ENCODE data around the gene PPP2R5C.

The PPP2R5C gene

DNA sequence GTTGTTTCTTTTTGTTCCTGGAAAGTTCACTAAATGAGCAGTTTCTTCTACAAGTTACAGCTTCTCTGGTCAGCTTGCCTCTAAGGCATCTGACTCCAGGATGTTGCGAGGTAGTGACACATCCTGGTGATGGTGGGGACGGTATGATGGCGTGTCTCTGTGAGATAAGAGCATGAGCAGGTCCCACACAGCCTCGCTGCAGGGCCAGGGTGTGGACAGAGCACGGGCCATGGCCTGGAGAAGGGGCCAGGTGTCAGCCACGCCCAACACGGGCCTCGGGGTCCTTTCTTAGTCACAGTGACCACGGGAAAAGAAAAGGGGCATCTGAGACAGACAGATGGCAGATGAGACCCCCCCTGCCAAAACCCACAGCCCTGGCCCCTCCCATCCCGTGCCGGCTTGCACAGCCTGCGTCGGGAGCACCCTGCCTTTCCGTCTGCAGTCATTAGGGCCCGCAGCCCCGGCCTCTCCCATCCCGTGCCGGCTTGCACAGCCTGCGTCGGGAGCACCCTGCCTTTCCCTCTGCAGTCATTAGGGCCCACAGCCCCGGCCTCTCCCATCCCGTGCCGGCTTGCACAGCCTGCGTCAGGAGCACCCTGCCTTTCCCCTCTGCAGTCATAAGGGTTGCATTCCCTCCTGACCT lies 123.5 kb downstream of the PPP2R5C start:
- no peak for DNase-seq (ENCODE audit: low read depth, low spot score)

DNA sequence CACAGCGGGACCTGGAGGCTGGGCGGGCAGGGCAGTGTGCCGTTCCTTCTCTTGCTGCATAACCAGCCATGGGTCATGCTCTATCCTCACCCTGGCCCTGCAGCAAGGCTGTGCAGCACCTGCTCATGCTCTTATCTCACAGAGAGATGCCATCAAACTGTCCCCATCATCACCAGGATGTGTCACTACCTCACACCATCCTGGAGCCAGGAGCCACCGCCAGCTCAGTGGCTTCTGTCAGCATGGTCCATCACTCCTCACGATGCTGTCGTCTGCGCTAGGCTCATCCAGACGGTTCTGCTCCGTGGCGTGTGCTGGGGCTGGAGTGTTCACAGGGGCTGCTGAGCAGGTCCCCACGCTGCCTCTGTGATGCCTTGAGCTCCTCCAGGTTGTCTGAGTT lies 125.7 kb downstream of the PPP2R5C start:
- no peak for DNase-seq (ENCODE audit: low read depth, low spot score)

DNA sequence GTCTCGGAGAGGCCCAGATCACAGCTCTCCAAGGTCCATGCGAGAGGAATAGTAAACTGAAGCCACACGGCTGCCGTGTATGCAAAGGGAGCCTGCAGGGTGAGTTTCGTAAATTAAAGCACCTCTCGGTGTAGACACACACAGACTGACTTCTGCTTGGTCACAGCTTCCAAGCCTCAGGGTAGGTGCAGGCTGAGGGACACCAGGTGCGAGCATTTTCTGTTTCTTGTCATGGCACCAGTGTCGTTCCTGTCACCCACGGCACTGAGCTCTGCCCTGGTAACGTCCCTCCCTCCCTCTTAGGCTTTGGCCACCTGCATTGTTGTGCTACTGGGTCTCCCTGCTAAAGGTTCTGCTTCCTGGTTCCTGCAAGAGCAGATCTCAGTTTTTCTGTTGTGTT lies 126.7 kb downstream of the PPP2R5C start:
- DNase-seq (ENCODE audit: low read depth, low spot score): no peak

DNA sequence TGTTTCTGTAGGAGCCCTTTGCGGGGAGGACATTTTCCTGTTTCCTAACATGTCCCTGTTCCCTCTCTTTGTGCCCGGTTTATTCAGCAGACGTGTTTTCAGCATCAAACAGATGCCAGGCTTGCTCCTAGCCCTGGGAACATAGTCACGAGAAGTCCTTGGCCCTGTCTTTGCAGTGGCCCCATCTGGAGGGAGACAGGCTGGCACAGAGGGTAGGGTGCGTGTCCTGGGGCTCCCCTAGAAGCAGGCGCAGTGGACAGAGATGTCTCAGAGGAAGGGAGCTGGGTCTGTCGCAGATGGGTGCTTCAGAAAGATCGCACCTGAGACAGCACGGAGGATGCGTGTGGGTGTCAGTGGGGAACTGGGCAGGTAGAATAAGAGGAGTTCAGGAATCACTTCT lies 127.9 kb downstream of the PPP2R5C start:
- no peak for DNase-seq (ENCODE audit: low read depth, low spot score)

DNA sequence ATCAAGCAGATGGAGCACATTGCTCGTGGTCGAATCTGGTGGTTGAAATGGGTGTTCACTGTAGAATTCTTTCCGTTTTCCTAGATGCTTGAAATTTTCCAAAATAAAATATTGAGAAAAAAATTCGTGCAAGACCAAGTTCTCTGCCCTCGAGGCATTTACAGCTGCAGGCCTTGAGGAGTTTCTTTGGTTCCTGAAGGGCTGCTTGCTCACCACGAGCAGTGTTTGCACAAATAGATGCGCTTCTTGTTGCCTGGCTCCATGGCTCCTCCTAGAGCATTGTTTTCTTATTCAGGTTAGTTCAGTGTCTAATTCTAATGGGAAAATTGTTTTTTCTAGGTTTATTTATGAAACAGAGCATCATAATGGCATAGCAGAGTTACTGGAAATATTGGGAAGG lies 128.4 kb downstream of the PPP2R5C start:
- no peak for DNase-seq (ENCODE audit: low read depth, low spot score)

DNA sequence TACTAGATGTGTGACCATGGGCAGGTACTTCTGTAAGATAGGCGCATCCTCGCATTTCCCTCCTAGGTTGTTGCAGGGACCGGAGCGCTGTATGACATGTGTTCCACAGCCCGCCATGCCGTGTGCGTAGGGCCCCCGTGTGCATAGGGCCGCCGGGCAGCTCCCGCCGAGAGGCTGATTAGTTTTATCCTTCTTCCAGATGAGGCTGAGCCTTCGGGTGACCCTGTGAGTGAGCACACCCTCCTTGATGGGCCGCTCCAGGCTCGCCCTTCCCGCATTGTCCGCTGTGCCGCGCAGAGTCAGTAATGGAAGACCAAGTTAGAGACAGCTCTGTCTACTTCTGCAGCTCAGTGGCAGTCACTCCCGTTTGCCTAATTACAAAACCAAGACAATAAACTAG lies 130.0 kb downstream of the PPP2R5C start:
- DNase-seq (ENCODE audit: low read depth, low spot score): no peak

DNA sequence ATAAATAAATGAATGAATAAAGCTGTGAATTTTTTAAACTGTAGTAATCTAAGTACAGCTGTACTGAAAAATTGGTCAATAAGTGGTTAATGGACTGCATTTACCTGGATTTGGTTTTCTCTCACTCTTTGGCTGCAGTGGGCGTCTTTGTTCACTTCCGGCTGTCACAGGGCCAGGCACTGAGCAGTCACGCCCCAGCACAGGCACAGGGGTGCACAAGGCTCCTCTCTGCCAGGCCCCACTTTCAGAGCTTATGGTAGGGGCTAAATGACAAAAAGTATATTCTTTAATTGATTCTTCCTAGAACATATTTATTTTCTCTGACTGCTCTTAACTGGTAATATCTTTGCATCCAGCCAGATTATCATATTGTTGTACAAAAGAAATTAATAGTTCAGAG lies 132.2 kb downstream of the PPP2R5C start:
- DNase-seq (ENCODE audit: low read depth, low spot score): no peak

DNA sequence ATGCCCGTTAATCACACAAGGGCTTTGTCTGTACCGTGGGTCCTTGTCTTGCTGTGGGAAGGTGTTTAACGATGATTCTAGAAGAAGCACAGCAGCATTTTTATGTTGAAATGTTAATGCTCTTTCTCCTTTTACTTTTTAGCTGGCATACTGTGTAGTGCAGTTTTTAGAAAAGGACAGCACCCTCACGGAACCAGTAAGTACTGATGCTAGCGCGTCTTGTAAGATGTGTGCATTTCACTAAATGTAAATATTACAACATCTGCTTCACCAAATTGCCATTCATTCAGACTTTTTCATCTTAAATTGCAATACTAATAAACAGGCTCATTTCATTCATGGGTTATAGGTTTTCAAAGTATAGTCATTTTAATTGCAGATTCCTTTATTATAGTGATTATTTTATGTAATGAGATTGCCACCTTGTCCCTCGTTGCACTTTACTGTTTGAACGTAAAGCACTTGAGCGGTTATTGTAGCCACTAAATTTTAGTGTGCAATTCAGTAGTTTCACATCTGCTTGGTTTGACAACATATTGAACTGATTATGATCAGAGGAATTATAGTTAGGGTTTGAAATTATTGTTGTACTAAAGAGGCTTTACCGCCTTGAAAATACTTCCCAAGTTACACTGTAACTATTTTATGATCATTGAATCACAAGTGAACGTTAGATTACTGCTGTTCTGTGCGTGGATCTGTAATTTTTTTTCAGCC lies 133.0 kb downstream of the PPP2R5C start:
- no peak for DNase-seq (ENCODE audit: low read depth, low spot score)

DNA sequence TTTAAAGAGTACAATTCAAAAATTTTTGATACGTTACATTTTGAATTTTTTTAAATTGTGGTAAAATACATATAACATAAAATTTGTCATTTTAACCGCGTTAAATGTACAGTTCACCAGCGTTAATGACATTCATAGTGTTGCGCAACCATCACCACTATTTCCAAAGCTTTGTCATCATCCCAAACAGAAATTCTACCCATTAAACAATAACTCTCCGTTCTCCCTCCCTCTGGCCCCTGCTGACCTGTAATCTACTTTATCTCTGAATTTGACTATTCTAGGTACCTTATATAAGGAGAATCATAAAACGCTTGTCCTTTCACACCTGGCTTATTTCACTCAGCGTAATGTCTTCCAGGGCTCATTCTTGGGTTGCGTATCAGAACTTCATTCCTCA lies 133.7 kb downstream of the PPP2R5C start:
- no peak for DNase-seq (ENCODE audit: low read depth, low spot score)

DNA sequence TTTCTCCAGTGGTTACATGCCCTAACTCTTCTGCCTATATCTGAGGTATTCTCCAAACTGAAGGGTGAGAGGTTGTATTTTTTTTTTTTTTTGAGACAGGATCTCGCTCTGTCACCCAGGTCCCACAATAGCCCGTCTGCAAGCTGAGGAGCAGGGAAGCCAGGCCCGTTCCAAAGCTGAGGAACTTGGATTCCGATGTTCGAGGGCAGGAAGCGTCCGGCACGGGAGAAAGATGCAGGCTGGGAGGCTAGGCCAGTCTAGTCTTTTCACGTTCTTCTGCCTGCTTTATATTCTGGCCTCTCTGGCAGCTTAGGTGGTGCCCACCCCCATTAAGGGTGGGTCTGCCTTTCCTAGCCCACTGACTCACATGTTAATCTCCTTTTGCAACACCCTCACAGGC lies 135.8 kb downstream of the PPP2R5C start:
- DNase-seq (ENCODE audit: low read depth, low spot score): no peak

DNA sequence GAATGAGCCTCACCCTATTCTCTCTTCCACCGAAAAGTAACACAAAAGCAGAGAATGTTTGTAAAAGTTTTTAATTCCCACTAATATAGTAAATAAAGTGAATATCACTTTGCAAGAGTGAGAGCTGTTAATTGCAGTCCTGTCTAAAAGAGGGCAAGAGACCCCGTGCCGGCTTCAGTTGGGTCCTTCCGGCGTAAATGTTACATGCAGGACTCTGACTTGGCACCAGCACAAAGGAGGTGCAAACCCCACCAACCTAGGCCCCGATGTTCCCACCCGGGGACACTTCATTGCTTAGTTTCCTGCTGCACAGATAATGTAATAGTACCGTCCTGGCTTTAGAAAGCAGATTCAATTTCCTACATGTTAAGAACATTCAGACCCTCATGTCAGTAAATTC lies 136.9 kb downstream of the PPP2R5C start:
- no peak for DNase-seq (ENCODE audit: low read depth, low spot score)

DNA sequence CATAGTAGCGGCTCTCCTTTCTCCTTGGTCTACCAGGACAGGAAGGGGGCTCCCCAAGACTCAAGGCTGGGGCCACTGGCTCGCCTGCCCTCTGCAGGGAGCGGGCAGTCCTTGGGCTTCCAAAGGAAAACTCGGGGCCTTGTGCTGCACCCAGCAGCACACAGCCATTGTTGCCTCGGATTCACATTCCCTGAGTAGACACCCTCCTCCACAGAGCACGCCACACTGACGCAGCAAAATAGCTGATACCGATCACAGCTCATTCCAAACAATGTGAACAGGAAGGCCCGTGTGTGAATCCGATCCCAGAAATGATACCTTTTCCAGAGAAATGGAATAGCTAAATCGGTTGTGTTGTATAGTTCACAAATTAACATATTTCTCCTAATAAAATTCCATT lies 137.8 kb downstream of the PPP2R5C start:
- DNase-seq (ENCODE audit: low read depth, low spot score): no peak

DNA sequence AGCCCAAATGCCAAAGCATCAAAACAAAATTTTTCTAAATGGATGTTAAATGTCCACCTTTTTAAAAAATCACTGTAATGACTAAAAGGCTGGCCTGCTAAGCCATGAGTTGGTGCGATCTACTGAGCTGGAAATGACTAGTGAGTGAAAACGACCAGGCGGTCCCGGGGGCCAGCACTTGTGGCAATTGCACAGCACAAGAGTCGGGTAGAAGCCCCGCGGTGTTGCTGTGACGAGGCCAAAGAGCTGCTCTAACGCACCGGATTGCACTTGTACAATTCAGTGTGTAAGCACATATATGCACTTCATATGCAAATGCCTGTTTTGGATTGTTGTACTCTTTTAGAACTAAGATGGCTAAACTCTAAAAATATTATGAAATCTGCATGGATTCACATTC lies 138.7 kb downstream of the PPP2R5C start:
- DNase-seq (ENCODE audit: low read depth, low spot score): no peak

DNA sequence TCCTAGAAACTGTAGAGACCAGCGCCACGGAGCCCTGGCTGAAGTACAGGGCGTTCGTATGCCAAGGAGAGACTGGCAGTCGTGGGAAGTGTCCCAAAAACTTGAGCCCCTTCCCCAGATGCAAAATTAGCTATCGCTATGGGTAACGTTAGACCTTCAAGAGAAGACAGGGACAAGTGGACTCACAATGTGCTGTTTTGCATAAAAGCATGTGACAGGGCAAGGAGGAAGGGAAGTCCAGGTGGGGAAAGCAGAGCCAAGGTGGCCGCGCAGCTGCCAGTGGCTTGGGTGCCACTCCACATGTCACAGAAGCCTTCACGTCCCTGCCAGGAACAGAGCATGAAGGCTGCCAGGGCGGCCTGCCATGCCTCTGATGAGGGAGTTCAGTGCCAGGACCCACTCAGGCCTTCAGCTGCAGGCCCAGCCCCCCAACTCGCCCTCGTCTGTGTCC lies 141.6 kb downstream of the PPP2R5C start:
- DNase-seq (ENCODE audit: low read depth, low spot score): no peak

DNA sequence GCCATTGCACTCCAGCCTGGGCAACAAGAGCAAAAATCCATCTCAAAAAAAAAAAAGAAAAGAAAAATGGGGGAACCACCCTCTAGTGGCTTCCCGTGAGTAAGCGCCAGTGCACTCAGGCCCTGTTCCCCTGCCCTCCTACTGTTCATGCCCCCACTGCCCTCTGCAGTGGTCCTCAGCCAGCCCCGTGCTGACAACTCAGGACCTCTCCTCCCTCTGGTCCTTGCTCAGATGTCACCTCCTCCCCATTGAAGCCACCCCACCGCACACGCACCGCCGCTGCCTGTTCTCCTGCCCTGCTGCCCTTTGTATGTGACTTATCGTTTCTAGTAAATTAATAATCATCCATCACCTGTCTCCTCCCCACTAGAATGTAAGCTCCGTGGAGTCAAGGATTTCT lies 144.1 kb downstream of the PPP2R5C start:
- no peak for DNase-seq (ENCODE audit: low read depth, low spot score)

DNA sequence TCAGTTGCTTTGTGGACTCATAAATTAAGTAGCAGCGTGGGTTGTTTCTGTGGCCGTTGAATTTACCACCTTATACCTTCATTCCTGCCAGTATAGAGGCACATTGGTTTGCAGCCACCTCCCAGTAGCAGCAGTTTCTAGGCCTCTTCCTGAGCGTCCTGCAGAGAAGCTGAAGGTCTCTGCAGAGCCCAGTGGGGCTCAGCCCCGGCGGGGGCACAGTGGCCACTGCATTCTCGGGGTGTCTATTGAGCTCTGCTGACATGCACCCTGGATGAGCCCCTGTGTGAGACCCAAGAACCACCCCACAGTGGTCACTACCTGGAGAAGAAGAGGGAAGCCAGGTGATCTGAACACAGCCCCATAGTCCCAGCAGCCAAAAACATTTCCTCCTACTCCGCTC lies 145.1 kb downstream of the PPP2R5C start:
- no peak for DNase-seq (ENCODE audit: low read depth, low spot score)

DNA sequence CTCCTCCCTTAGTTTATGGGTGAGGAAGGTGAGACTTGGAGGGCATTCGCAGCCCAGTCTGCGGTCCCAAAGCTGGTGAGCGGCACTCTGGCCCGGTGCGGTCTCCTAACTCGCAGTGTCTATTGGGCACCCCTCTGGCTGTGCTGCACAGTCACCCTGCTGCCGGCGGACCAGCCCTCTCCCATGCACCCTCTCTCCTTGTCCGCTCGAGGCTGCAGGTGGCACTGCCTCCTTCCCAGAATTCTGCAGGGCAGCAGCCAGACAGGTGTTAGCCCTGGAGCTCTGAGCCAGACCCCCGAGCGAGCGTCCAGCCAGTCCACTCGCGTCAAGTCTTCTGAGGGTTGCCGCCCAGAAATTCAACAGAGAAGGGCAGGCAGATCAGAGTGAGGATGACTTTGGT lies 146.1 kb downstream of the PPP2R5C start:
- no peak for DNase-seq (ENCODE audit: low read depth, low spot score)

DNA sequence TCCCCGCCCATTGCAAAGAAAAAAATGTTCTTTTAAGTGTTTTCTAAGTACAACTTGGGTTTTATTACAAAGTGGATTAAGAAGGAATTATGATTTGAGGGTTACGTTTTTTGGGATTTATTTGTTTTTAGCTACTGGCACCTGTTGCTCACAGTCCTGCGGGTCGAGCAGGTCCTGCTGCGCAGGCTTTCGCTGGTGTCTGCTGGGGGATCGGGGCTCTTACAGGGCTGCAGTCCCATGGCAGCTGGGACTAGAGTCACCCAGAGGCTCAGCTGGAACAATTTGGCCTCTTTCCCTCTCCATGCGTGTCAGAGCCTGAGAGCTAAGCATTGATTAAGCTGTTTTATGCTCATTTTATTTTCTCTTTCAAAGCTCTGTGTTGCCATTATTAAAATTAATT lies 147.3 kb downstream of the PPP2R5C start:
- DNase-seq (ENCODE audit: low read depth, low spot score): no peak

DNA sequence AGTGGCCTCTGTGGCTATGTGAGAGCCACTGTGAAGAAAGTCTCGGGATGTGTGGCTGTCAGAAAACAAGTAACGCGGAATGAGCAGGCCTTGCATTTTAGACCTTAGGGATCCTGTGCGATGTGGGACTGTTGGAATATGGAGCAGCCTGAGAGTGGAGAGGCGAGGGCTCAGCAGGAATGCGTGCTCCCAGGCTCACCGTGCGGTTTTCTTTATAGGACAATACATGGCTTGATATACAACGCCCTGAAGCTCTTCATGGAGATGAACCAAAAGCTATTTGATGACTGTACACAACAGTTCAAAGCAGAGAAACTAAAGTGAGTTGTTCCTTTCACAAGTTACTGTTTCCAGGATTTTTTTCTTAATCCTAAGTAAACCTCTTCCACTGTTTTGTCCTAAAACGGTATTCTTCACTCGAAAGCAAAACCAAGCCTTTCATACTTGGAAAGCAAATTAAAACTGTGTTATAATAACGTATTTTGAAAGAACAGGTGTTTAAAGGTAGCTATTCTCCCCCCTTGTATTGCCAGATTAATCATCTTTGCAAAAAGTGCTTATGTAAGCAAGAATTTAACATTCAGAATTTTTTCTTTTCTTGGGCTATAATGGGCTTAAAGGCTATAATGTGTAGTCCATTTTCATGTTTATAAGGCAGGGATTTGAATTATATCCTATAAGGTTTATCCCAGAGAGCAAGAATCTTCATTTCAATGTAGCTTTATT lies 148.0 kb downstream of the PPP2R5C start:
- DNase-seq (ENCODE audit: low read depth, low spot score): no peak

DNA sequence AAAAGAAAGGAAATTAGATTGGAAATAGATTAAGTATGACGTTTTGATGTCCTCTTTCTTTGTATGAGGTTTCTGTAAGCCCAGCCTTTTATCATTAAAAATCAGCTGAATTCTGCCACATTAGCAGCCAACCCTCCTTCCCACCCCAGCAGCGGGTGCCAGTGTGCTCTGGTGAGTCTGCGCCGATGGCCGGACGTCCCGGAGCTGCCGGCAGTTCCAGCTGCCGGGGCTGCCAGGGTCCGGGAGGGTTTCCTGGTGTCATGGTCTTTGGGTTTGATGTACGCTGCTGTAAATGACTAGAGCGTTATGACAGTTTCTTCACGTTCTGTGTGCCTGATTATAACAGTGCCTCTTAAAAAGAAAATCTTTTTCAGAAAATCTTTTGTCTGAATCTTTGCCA lies 151.3 kb downstream of the PPP2R5C start:
- no peak for DNase-seq (ENCODE audit: low read depth, low spot score)

DNA sequence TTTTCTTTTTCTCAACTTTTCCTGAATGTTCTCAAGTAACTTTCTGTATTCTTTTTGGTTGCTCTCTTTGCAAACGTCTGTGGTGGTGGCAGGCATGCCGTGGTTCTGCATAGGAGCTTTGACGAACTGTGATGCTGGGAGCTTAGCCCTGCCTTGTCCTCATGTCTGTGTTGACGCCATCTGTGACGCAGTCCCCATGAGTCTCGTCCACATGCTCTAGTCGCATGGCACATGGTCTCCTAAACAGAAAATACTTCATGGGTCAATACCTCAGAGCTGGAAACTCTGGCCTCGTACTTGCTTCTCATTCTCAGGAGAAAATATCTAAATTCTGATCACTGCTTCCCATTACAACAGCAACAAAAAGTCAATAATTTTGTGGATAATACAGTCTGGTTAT lies 152.6 kb downstream of the PPP2R5C start:
- no peak for DNase-seq (ENCODE audit: low read depth, low spot score)

DNA sequence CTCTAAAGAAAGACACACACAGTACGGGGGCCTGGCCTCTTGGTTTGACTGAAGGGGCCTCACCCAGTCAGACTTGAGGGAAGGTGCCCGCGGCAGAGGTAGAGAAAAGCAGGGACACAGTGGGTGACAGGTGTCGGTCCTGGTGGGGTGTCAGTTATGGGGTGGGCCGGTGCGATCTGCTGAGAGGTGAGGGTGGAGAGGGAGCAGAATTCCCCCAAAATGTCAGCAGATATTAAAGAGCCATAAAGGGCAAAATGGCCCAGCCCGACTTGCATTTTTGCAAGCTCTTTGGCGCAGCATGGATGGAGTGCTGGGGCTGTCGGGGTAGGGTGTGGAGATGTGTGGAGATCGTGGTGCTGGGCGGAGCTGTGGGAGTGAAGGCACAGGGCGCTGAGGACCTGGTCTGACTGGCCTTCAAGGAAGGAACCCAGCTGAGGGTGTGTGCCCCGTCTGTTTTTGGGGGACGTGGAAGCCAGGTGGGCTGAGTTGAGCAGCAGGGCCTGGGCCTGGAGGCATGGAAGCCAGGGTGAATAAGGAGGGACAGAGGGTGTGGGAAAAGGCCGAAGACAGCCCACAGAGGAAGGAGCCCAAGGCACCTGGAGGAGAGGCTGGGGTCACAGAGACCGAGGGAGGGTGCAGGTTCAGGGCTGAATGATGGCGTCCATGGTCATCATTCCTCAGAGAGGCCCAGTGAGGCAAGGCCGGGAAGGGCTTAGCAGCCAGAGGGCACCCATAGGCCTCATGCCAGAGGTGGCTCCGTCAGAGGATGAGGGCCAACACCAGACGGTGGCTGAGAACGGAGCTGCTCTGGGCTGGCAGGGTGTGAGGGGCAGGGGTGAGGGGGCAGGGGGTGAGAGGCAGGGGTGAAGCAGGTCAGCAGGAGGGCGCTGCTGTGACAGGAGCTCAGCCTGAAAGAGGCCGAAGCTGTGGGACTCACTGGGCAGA lies 154.6 kb downstream of the PPP2R5C start:
- no peak for DNase-seq (ENCODE audit: low read depth, low spot score)
